Measurements from ENCODE around the gene PPP1R12B.
"Not testable (repeated sequence)": the region's sequence is repeated elsewhere in the genome, so short reads cannot be mapped to it uniquely, and the experiment has no call there.

PPP1R12B gene

GRCh38 chr1:202452508-202452907 lies 104.0 kb downstream of the PPP1R12B start:
- DNase-seq (ENCODE audit: low spot score): no peak

GRCh38 chr1:202456372-202457169 lies 108.1 kb downstream of the PPP1R12B start:
- DNase-seq (ENCODE audit: low spot score): peak; percentile 71

GRCh38 chr1:202458651-202459050 lies 110.2 kb downstream of the PPP1R12B start:
- not testable (repeated sequence) for DNase-seq (ENCODE audit: low spot score)

GRCh38 chr1:202459470-202460142 lies 111.1 kb downstream of the PPP1R12B start:
- DNase-seq (ENCODE audit: low spot score): not testable (repeated sequence)

- not testable (repeated sequence) for DNase-seq (ENCODE audit: low spot score)
These were observed 111.6 kb downstream of the PPP1R12B start for GRCh38 chr1:202460143-202460495.

- DNase-seq (ENCODE audit: low spot score): no peak
These were observed 114.0 kb downstream of the PPP1R12B start for GRCh38 chr1:202462342-202463076.

GRCh38 chr1:202464153-202464742 lies 115.7 kb downstream of the PPP1R12B start:
- not testable (repeated sequence) for DNase-seq (ENCODE audit: low spot score)

GRCh38 chr1:202465644-202466270 lies 117.3 kb downstream of the PPP1R12B start:
- DNase-seq (ENCODE audit: low spot score): not testable (repeated sequence)

GRCh38 chr1:202466339-202466738 lies 117.8 kb downstream of the PPP1R12B start:
- DNase-seq (ENCODE audit: low spot score): not testable (repeated sequence)

- DNase-seq (ENCODE audit: low spot score): not testable (repeated sequence)
These were observed 118.9 kb downstream of the PPP1R12B start for GRCh38 chr1:202467381-202467780.

- DNase-seq (ENCODE audit: low spot score): not testable (repeated sequence)
These were observed 120.2 kb downstream of the PPP1R12B start for GRCh38 chr1:202468695-202469094.

- DNase-seq (ENCODE audit: low spot score): not testable (repeated sequence)
These were observed 120.6 kb downstream of the PPP1R12B start for GRCh38 chr1:202469123-202469522.

- DNase-seq (ENCODE audit: low spot score): no peak
These were observed 122.7 kb downstream of the PPP1R12B start for GRCh38 chr1:202471246-202471645.

- DNase-seq (ENCODE audit: low spot score): not testable (repeated sequence)
These were observed 124.0 kb downstream of the PPP1R12B start for GRCh38 chr1:202472347-202473124.

GRCh38 chr1:202473266-202474045 lies 125.0 kb downstream of the PPP1R12B start:
- DNase-seq (ENCODE audit: low spot score): not testable (repeated sequence)

GRCh38 chr1:202479661-202480060 lies 131.2 kb downstream of the PPP1R12B start:
- DNase-seq (ENCODE audit: low spot score): not testable (repeated sequence)

- DNase-seq (ENCODE audit: low spot score): not testable (repeated sequence)
These were observed 132.1 kb downstream of the PPP1R12B start for GRCh38 chr1:202480640-202481039.

- DNase-seq (ENCODE audit: low spot score): not testable (repeated sequence)
These were observed 134.9 kb downstream of the PPP1R12B start for GRCh38 chr1:202483362-202483761.

GRCh38 chr1:202484032-202484431 lies 135.5 kb downstream of the PPP1R12B start:
- DNase-seq (ENCODE audit: low spot score): not testable (repeated sequence)

- DNase-seq (ENCODE audit: low spot score): not testable (repeated sequence)
These were observed 136.3 kb downstream of the PPP1R12B start for GRCh38 chr1:202484820-202485219.
